ENCODE measurements around the gene SEPTIN6.
"Not testable (repeated sequence)": the region's sequence is repeated elsewhere in the genome, so short reads cannot be mapped to it uniquely, and the experiment has no call there.

The SEPTIN6 gene

DNA sequence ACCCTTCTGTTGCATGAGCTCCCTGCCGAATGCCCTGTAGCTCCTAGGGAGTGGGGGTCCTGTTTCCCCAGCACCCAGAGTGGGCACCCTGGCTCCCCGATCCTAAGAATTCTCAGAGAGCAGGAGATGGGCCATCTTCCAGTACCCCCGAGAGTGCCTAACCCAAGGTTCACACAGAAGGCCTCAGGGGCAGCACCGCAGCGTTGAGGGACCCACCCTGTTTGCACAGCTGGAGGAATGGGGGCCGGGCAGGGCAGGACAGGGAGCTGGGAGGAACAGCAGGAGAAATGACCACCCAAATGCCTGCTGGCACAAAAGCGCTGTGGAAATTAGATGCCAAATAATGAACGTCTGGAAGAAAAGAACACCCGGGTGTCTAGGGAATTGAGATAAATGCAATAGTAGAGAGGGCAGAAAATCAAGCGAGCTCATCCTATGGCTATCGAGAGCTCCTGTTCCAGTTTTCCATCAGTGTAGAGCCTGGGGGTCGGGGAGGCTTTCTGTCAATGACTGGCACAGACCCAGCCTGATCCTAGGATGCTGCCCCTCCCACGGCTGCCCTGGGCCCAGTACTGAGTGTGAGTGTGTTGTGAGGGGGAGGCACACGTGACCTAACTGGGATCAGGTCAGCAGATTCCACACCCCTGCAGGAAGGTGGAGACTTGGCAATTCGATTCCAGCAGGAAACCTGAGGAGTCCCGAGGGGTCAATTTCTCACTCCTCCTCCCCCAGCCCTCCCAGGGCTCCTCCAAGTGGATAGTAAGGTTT is 25.7 kb downstream of the SEPTIN6 start:
- no peak for DNase-seq (ENCODE audit: low spot score)
- TF ChIP-seq CTCF (IDR thresholded peaks at IDR 0.05; ENCODE audit: extremely low read depth, missing control alignments): no peak

DNA sequence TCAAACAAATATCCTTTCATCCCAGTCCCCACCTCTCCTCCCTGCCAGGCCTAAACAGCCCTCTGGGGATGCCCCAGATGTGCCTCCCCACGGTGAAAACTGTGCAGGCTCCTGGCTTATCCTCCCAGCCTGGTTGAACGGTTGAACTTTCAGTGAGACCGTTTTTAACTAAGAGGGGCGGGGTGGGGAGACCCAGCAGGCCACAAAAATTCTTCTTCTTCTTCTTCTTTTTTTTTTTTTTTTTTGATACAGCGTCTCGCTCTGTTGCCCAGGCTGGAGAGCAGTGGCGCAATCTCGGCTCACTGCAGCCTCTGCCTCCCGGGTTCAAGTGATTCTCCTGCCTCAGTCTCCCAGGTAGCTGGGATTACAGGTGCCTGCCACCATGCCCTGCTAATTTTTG is 28.1 kb downstream of the SEPTIN6 start:
- DNase-seq (ENCODE audit: low spot score): not testable (repeated sequence)

DNA sequence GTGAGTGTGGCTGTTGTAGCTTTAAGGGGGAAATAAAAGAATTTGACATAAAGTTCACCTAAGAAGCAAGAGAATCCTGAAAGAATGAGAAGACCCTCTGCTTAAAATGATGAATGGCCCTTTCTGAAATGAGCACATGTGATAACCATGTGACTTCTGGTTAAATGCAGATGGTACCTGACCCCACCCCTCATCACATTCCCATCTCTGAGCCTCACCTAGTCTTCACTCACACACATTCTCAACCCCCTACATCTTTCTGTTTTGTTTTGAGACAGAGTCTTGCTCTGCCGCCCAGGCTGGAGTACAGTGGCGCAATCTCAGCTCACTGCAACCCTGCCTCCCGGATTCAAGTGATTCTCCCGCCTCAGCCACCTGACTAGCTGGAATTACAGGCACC is 31.5 kb downstream of the SEPTIN6 start:
- no peak for DNase-seq (ENCODE audit: low spot score)
- TF ChIP-seq CTCF (IDR thresholded peaks at IDR 0.05; ENCODE audit: extremely low read depth, missing control alignments): no peak

DNA sequence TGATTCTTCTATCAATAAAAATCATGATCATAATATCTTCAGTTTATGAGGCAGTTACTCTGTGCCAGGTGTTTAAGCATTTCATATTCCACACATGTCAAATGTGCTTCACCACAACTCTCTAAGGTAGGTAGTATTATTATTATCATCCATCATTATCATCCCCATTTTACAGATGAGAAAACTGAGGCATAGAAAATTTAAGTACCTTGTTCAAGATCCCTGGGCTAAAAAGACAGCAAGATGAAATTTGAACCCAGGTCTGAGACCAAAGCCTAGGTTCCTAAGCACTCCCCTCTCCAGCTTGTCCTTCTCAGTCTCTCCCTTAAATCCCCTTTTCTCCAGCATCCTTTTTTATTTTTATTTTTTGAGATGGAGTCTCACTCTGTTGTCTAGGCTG is 33.4 kb downstream of the SEPTIN6 start:
- DNase-seq (ENCODE audit: low spot score): no peak
- TF ChIP-seq CTCF (IDR thresholded peaks at IDR 0.05; ENCODE audit: extremely low read depth, missing control alignments): no peak

- no peak for TF ChIP-seq CTCF (IDR thresholded peaks at IDR 0.05; ENCODE audit: extremely low read depth, missing control alignments)
Measured at GRCh38 chrX:119655125-119655524, 37.8 kb downstream of the SEPTIN6 start.

DNA sequence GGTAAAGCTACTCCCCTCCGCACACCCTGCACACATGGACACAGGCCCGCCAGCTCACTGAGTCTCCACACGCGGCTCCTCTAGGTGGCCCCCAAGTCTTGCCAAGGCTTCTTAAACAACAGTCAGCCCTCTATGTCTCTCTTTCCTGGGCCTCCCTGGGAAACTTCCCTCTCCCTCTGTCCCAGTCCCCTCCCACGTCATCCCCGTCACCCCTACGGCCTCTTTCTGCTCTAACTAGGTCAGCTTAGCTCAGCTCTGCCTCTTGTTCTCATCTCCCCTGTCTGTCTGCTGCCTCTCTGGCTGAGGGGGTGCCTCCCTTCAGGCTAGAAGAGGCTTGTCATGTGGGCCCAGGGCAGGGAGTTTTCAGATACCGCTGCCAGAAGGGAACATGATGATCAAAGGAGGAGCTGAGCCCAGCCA is 38.8 kb downstream of the SEPTIN6 start:
- no peak for DNase-seq (ENCODE audit: low spot score)

More at GRCh38 chrX:119655125-119655524, 37.8 kb downstream of the SEPTIN6 start:
- no peak for DNase-seq (ENCODE audit: low spot score)

GRCh38 chrX:119648421-119648775 is 44.6 kb downstream of the SEPTIN6 start:
- no peak for DNase-seq (ENCODE audit: low spot score)
- TF ChIP-seq CTCF (IDR thresholded peaks at IDR 0.05; ENCODE audit: extremely low read depth, missing control alignments): no peak

More for the DNA sequence above, 38.8 kb downstream of the SEPTIN6 start:
- TF ChIP-seq CTCF (IDR thresholded peaks at IDR 0.05; ENCODE audit: extremely low read depth, missing control alignments): no peak

Measured in GM20000 (cell line).